Neural progenitor cell (in vitro differentiated cells): Measurements from ENCODE around the gene YEATS2. TPM values are rescaled to one million over a fixed set of nuclear protein-coding genes. Genes with fewer than 3 reads are reported as not detected.
"Not testable (repeated sequence)": the region's sequence is repeated elsewhere in the genome, so short reads cannot be mapped to it uniquely, and the experiment has no call there.

Source experiments
- DNase-seq: peaks from one replicate; pipeline ENCODE4 v3.0.0-alpha.2; 2016; ENCODE audit warnings: low spot score
- H2AFZ ChIP-seq: fragments of 200-600 bp; sonication (generic); replicated peaks from 2 replicates; pipeline ENCODE4 v1.6.1; 2016; ENCODE audit warnings: antibody characterized with exemption
- H3F3A ChIP-seq: fragments of 200-600 bp; sonication (generic); 2 replicates; pipeline ENCODE4 v1.6.1; 2016; ENCODE audit warnings: antibody characterized with exemption, low read depth
- H3K27ac ChIP-seq: fragments of 200-600 bp; sonication (generic); 2 replicates; pipeline ENCODE4 v1.5.1; 2016; ENCODE audit warnings: mild to moderate bottlenecking
- H3K27me3 ChIP-seq: fragments of 200-600 bp; sonication (generic); 2 replicates; pipeline ENCODE4 v1.6.1; 2016; ENCODE audit warnings: mild to moderate bottlenecking, moderate library complexity
- H3K36me3 ChIP-seq: fragments of 200-600 bp; sonication (generic); 2 replicates; pipeline ENCODE4 v1.5.1; 2016
- H3K4me1 ChIP-seq: fragments of 200-600 bp; sonication (generic); 2 replicates; pipeline ENCODE4 v1.6.1; 2016; ENCODE audit warnings: mixed run types
- H3K4me2 ChIP-seq: fragments of 200-600 bp; sonication (generic); 2 replicates; pipeline ENCODE4 v1.6.1; 2016
- H3K4me3 ChIP-seq: fragments of 200-600 bp; sonication (generic); 2 replicates; pipeline ENCODE4 v1.5.1; 2016
- H3K79me2 ChIP-seq: fragments of 200-600 bp; sonication (generic); 2 replicates; pipeline ENCODE4 v1.6.1; 2016; ENCODE audit warnings: low read depth
- H3K9ac ChIP-seq: fragments of 200-600 bp; sonication (generic); 2 replicates; pipeline ENCODE4 v1.6.1; 2016
- H3K9me3 ChIP-seq: fragments of 200-600 bp; sonication (generic); 2 replicates; pipeline ENCODE4 v1.5.1; 2016; ENCODE audit warnings: low read depth
- H4K20me1 ChIP-seq: fragments of 200-600 bp; sonication (generic); 2 replicates; pipeline ENCODE4 v1.6.1; 2016; ENCODE audit warnings: low read depth
- H3K27ac Mint-ChIP-seq: 3 replicates; pipeline ENCODE4 v1.8.0; 2021; ENCODE audit warnings: mixed read lengths
- H3K27me3 Mint-ChIP-seq: 2 replicates; pipeline ENCODE4 v1.8.0; 2022; ENCODE audit warnings: low read depth, mild to moderate bottlenecking, inconsistent platforms, moderate library complexity, mixed read lengths; ENCODE audit not compliant: insufficient read depth
- H3K36me3 Mint-ChIP-seq: 3 replicates; pipeline ENCODE4 v1.8.0; 2021; ENCODE audit warnings: mixed read lengths
- H3K4me1 Mint-ChIP-seq: 3 replicates; pipeline ENCODE4 v1.8.0; 2021; ENCODE audit warnings: mixed read lengths
- H3K4me3 Mint-ChIP-seq: 3 replicates; pipeline ENCODE4 v1.8.0; 2021; ENCODE audit warnings: mild to moderate bottlenecking, moderate library complexity, mixed read lengths
- H3K9me3 Mint-ChIP-seq: 3 replicates; pipeline ENCODE4 v1.8.0; 2020; ENCODE audit warnings: mixed read lengths
- EZH2 ChIP-seq: fragments of 200-600 bp; sonication (generic); IDR thresholded peaks from 2 replicates; pipeline ENCODE4 v1.6.1; 2017; ENCODE audit warnings: antibody characterized with exemption, mild to moderate bottlenecking, moderate library complexity
- EZH2phosphoT487 ChIP-seq: fragments of 200-600 bp; sonication (generic); IDR thresholded peaks from 2 replicates; pipeline ENCODE4 v1.6.1; 2017; ENCODE audit warnings: antibody characterized with exemption
- total RNA-seq: library from RNA; depleted of rRNA; stranded (reverse); fragments of >200 nt; gene quantifications from 2 replicates; pipeline ENCODE4 v1.2.3, GENCODE V29; 2015; ENCODE audit warnings: low replicate concordance
- TF ChIP-seq, protein P1 (sequence below): fragments of 200-600 bp; sonication (generic); IDR thresholded peaks from 2 replicates; pipeline ENCODE4 v1.5.1; 2017; ENCODE audit warnings: antibody characterized with exemption, mild to moderate bottlenecking

YEATS2 gene
- total RNA-seq, 1 donor from 2014 or later = 72.1 TPM

- TF ChIP-seq EZH2phosphoT487 (no peak), EZH2 (no peak)
- TF ChIP-seq, protein P1, sequence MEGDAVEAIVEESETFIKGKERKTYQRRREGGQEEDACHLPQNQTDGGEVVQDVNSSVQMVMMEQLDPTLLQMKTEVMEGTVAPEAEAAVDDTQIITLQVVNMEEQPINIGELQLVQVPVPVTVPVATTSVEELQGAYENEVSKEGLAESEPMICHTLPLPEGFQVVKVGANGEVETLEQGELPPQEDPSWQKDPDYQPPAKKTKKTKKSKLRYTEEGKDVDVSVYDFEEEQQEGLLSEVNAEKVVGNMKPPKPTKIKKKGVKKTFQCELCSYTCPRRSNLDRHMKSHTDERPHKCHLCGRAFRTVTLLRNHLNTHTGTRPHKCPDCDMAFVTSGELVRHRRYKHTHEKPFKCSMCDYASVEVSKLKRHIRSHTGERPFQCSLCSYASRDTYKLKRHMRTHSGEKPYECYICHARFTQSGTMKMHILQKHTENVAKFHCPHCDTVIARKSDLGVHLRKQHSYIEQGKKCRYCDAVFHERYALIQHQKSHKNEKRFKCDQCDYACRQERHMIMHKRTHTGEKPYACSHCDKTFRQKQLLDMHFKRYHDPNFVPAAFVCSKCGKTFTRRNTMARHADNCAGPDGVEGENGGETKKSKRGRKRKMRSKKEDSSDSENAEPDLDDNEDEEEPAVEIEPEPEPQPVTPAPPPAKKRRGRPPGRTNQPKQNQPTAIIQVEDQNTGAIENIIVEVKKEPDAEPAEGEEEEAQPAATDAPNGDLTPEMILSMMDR = no peak
- H3K4me1 Mint-ChIP-seq = peaks cover 31% of the 10 kb centered on the region
- H3K27ac ChIP-seq = no peak overlapping the region
These were observed 4.1 kb downstream of the YEATS2 start for GRCh38 chr3:183701744-183702143.

DNA sequence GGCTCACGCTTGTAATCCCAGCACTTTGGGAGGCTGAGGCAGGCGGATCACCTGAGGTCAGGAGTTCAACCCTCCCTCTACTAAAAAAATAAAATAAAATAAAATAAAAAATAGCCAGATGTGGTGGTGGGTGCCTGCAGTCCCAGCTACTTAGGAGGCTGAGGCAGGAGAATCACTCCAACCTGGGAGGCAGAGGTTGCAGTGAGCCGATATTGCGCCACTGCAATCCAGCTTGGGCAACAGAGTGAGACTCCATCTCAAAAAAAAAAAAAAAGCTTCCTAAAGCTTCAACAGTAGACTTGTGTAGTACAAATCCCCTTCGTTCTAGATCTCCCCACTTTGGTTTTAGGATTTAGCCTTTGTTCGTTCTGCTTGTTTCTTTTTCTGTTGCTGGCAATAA, 6.3 kb downstream of the YEATS2 start:
- H4K20me1 ChIP-seq = peaks cover 81% of the 10 kb centered on the region

More at GRCh38 chr3:183701744-183702143, 4.1 kb downstream of the YEATS2 start:
- Histone ChIP-seq H3K4me1 (peaks cover 12% of the 10 kb centered on the region), H3K9me3 (no peaks in the 10 kb centered on the region), H3K79me2 (peaks cover 89% of the 10 kb centered on the region), H3K36me3 (no peaks in the 10 kb centered on the region), H3K27me3 (no peaks in the 10 kb centered on the region), H3K9ac (no peak overlapping the region), H4K20me1 (peaks cover 78% of the 10 kb centered on the region), H3K4me2 (no peak overlapping the region), H3K4me3 (no peak overlapping the region), H2AFZ (no peak overlapping the region), H3F3A (no peaks in the 10 kb centered on the region)
- Mint-ChIP-seq H3K4me3 (no peak overlapping the region), H3K27ac (no peak overlapping the region), H3K9me3 (peaks cover 11% of the 10 kb centered on the region), H3K36me3 (peaks cover 20% of the 10 kb centered on the region), H3K27me3 (no peaks in the 10 kb centered on the region)
- no peak for DNase-seq

GRCh38 chr3:183710231-183710630, 12.6 kb downstream of the YEATS2 start:
- Histone ChIP-seq H3F3A (peaks cover 6% of the 10 kb centered on the region), H3K27me3 (no peaks in the 10 kb centered on the region), H3K4me3 (no peak overlapping the region), H2AFZ (no peak overlapping the region), H3K36me3 (peaks cover 3% of the 10 kb centered on the region), H3K9me3 (no peaks in the 10 kb centered on the region), H3K27ac (no peak overlapping the region), H3K9ac (no peak overlapping the region), H3K79me2 (peaks cover 100% of the 10 kb centered on the region), H3K4me1 (no peaks in the 10 kb centered on the region), H4K20me1 (peaks cover 59% of the 10 kb centered on the region), H3K4me2 (no peak overlapping the region)
- no peaks in the 10 kb centered on the region for H3K27me3 Mint-ChIP-seq
- no peak for DNase-seq
- no peak for TF ChIP-seq EZH2
- TF ChIP-seq, protein P1 = no peak
- TF ChIP-seq EZH2phosphoT487 = no peak
- H3K4me3 Mint-ChIP-seq = no peak overlapping the region
- peaks cover 5% of the 10 kb centered on the region for H3K9me3 Mint-ChIP-seq
- H3K36me3 Mint-ChIP-seq = peaks cover 21% of the 10 kb centered on the region
- H3K4me1 Mint-ChIP-seq = no peaks in the 10 kb centered on the region
- H3K27ac Mint-ChIP-seq = no peak overlapping the region

More for the DNA sequence above, 6.3 kb downstream of the YEATS2 start:
- not testable (repeated sequence) for H3F3A ChIP-seq, H3K9me3 ChIP-seq, H2AFZ ChIP-seq, H3K4me3 Mint-ChIP-seq, H3K27me3 Mint-ChIP-seq, H3K4me3 ChIP-seq, H3K36me3 ChIP-seq, H3K27ac ChIP-seq, DNase-seq, H3K27ac Mint-ChIP-seq, H3K9ac ChIP-seq, H3K27me3 ChIP-seq, H3K4me2 ChIP-seq
- Histone ChIP-seq H3K4me1 (peaks cover 12% of the 10 kb centered on the region), H3K79me2 (peaks cover 100% of the 10 kb centered on the region)
- H3K4me1 Mint-ChIP-seq = peaks cover 25% of the 10 kb centered on the region
- H3K36me3 Mint-ChIP-seq = peaks cover 24% of the 10 kb centered on the region
- H3K9me3 Mint-ChIP-seq = peaks cover 11% of the 10 kb centered on the region

DNA sequence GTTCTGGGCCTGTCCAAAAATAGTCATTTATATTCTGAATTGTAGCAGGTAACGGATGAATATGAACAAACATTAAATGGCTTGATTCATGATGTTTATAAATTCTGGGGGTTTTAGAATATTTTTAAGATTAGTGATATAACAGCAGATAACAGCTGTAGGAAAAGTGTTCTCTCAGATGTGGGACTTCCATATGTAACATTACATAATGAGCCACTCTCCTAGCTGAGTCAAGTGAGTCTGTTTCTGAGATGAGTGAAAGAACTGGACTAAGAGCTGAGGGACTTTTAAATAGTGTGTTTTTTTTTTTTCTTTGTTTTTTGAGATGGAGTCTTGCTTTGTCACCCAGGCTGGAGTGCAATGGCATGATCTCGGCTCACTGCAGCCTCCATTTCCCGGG, 13.9 kb downstream of the YEATS2 start:
- H3K9me3 Mint-ChIP-seq = no peaks in the 10 kb centered on the region
- H3K4me1 Mint-ChIP-seq = no peaks in the 10 kb centered on the region
- no peak overlapping the region for H3K27ac ChIP-seq
- TF ChIP-seq, protein P1 = no peak
- no peak for TF ChIP-seq EZH2phosphoT487
- no peak for TF ChIP-seq EZH2
- peaks cover 17% of the 10 kb centered on the region for H3K36me3 Mint-ChIP-seq
- no peak for DNase-seq
- no peak overlapping the region for H3K4me3 Mint-ChIP-seq
- H3K27me3 Mint-ChIP-seq = no peaks in the 10 kb centered on the region
- peaks cover 99% of the 10 kb centered on the region for H3K79me2 ChIP-seq
- H3K9ac ChIP-seq = no peak overlapping the region
- H3K9me3 ChIP-seq = no peaks in the 10 kb centered on the region
- H3K27ac Mint-ChIP-seq = no peak overlapping the region
- H3K4me3 ChIP-seq = no peak overlapping the region
- H3F3A ChIP-seq = peaks cover 6% of the 10 kb centered on the region
- no peaks in the 10 kb centered on the region for H3K27me3 ChIP-seq
- no peaks in the 10 kb centered on the region for H3K4me1 ChIP-seq
- H3K36me3 ChIP-seq = peaks cover 7% of the 10 kb centered on the region
- H4K20me1 ChIP-seq = peaks cover 56% of the 10 kb centered on the region
- H3K4me2 ChIP-seq = no peak overlapping the region
- H2AFZ ChIP-seq = no peak overlapping the region
